Amygdala (tissue), 56 donors: Measurements from ENCODE around the gene SMG9.
"Not testable (repeated sequence)": the region's sequence is repeated elsewhere in the genome, so short reads cannot be mapped to it uniquely, and the experiment has no call there.

Experiments used
- DNase-seq, 56 donors: peaks; one replicate each; lab custom pipeline; 2025; lab: John Stamatoyannopoulos, UW

SMG9 gene

GRCh38 chr19:43697295-43697694, 57.5 kb downstream of the SMG9 start:
- DNase-seq = no peak

- no peak for DNase-seq
Measured at GRCh38 chr19:43695985-43696704, 58.6 kb downstream of the SMG9 start.

- DNase-seq = no peak
Measured at GRCh38 chr19:43694553-43694952, 60.2 kb downstream of the SMG9 start.

GRCh38 chr19:43692877-43693276, 61.9 kb downstream of the SMG9 start:
- DNase-seq = no peak

GRCh38 chr19:43692385-43692784, 62.4 kb downstream of the SMG9 start:
- DNase-seq = no peak

- no peak for DNase-seq
Measured at GRCh38 chr19:43691755-43692154, 63.0 kb downstream of the SMG9 start.

GRCh38 chr19:43690890-43691289, 63.9 kb downstream of the SMG9 start:
- DNase-seq = no peak

- DNase-seq = no peak
Measured at GRCh38 chr19:43690444-43690843, 64.3 kb downstream of the SMG9 start.

- no peak for DNase-seq
Measured at GRCh38 chr19:43688059-43688701, 66.6 kb downstream of the SMG9 start.

GRCh38 chr19:43687660-43687997, 67.1 kb downstream of the SMG9 start:
- DNase-seq = peak in 27 of 56 donors; percentile 6 to 78 (median 26)

- DNase-seq = no peak
Measured at GRCh38 chr19:43684326-43684725, 70.4 kb downstream of the SMG9 start.

GRCh38 chr19:43683905-43684304, 70.9 kb downstream of the SMG9 start:
- DNase-seq = no peak

- DNase-seq = no peak
Measured at GRCh38 chr19:43682824-43683661, 71.7 kb downstream of the SMG9 start.

- DNase-seq = not testable (repeated sequence)
Measured at GRCh38 chr19:43682269-43682668, 72.5 kb downstream of the SMG9 start.

- no peak for DNase-seq
Measured at GRCh38 chr19:43681821-43682220, 72.9 kb downstream of the SMG9 start.

- no peak for DNase-seq
Measured at GRCh38 chr19:43678512-43679261, 76.1 kb downstream of the SMG9 start.
